CD4-positive, alpha-beta T cell treated with Interleukin-21 for 1 hour (primary cell): ENCODE measurements around the gene ETS2.
"Not testable (repeated sequence)": the region's sequence is repeated elsewhere in the genome, so short reads cannot be mapped to it uniquely, and the experiment has no call there.

Source experiments
- DNase-seq: peaks from one replicate; pipeline ENCODE4 v3.0.0-alpha.2; 2020

Gene ETS2

GRCh38 chr21:38839328-38840286 is 33.9 kb downstream of the ETS2 start:
- DNase-seq = no peak

- no peak for DNase-seq
These were observed 34.9 kb downstream of the ETS2 start for GRCh38 chr21:38840456-38841300.

GRCh38 chr21:38841472-38841871 is 35.7 kb downstream of the ETS2 start:
- DNase-seq = no peak

- no peak for DNase-seq
These were observed 36.4 kb downstream of the ETS2 start for GRCh38 chr21:38842079-38842478.

- DNase-seq = no peak
These were observed 37.6 kb downstream of the ETS2 start for GRCh38 chr21:38843379-38843778.

GRCh38 chr21:38843806-38844503 is 38.2 kb downstream of the ETS2 start:
- DNase-seq = no peak

GRCh38 chr21:38845374-38845773 is 39.6 kb downstream of the ETS2 start:
- DNase-seq = not testable (repeated sequence)

- no peak for DNase-seq
These were observed 41.8 kb downstream of the ETS2 start for GRCh38 chr21:38847556-38847955.

GRCh38 chr21:38848187-38848609 is 42.5 kb downstream of the ETS2 start:
- DNase-seq = no peak

GRCh38 chr21:38849776-38850175 is 44.0 kb downstream of the ETS2 start:
- DNase-seq = no peak

GRCh38 chr21:38850277-38850951 is 44.7 kb downstream of the ETS2 start:
- no peak for DNase-seq

GRCh38 chr21:38851101-38851500 is 45.4 kb downstream of the ETS2 start:
- DNase-seq = no peak

- no peak for DNase-seq
These were observed 46.5 kb downstream of the ETS2 start for GRCh38 chr21:38852278-38852677.

- DNase-seq = no peak
These were observed 47.0 kb downstream of the ETS2 start for GRCh38 chr21:38852708-38853107.

- no peak for DNase-seq
These were observed 47.7 kb downstream of the ETS2 start for GRCh38 chr21:38853421-38853919.

- no peak for DNase-seq
These were observed 51.6 kb downstream of the ETS2 start for GRCh38 chr21:38857152-38857825.

- no peak for DNase-seq
These were observed 52.5 kb downstream of the ETS2 start for GRCh38 chr21:38858026-38858811.

- no peak for DNase-seq
These were observed 53.1 kb downstream of the ETS2 start for GRCh38 chr21:38858812-38859205.

GRCh38 chr21:38859852-38860251 is 54.1 kb downstream of the ETS2 start:
- no peak for DNase-seq

GRCh38 chr21:38861056-38861455 is 55.3 kb downstream of the ETS2 start:
- no peak for DNase-seq
